HEK293 (cell line): ENCODE measurements around the gene MAPKAP1.

Experiments used
- AEBP2 ChIP-seq: fragments of 450-650 bp; formaldehyde crosslinking; IDR thresholded peaks from 2 replicates; pipeline ENCODE4 v1.5.1; 2016; ENCODE audit warnings: missing biosample characterization, missing genetic modification characterization, borderline replicate concordance
- ATF2 ChIP-seq: fragments of 450-650 bp; formaldehyde crosslinking; IDR thresholded peaks from 2 replicates; pipeline ENCODE4 v1.5.1; 2016; ENCODE audit warnings: missing biosample characterization, missing genetic modification characterization, low read depth
- ZFP3 ChIP-seq: fragments of 450-650 bp; formaldehyde crosslinking; IDR thresholded peaks from 2 replicates; pipeline ENCODE4 v1.5.1; 2016; ENCODE audit warnings: low read depth, missing biosample characterization, missing genetic modification characterization
- ZNF148 ChIP-seq: fragments of 450-650 bp; formaldehyde crosslinking; IDR thresholded peaks from 2 replicates; pipeline ENCODE4 v1.5.0; 2017; ENCODE audit warnings: missing biosample characterization, missing genetic modification characterization, borderline replicate concordance
- ZNF221 ChIP-seq: fragments of 450-650 bp; formaldehyde crosslinking; IDR thresholded peaks from 2 replicates; pipeline ENCODE4 v1.5.1; 2017; ENCODE audit warnings: missing biosample characterization, missing genetic modification characterization, borderline replicate concordance
- ZNF544 ChIP-seq: fragments of 450-650 bp; formaldehyde crosslinking; IDR thresholded peaks from 2 replicates; pipeline ENCODE4 v1.5.0; 2017; ENCODE audit warnings: missing biosample characterization, missing genetic modification characterization
- ZNF560 ChIP-seq: fragments of 450-650 bp; formaldehyde crosslinking; IDR thresholded peaks from 2 replicates; pipeline ENCODE4 v1.5.1; 2017; ENCODE audit warnings: missing biosample characterization, missing genetic modification characterization, borderline replicate concordance
- ZNF629 ChIP-seq: fragments of 450-650 bp; formaldehyde crosslinking; IDR thresholded peaks from 2 replicates; pipeline ENCODE4 v1.5.1; 2017; ENCODE audit warnings: missing biosample characterization, missing genetic modification characterization
- ZNF768 ChIP-seq: fragments of 450-650 bp; formaldehyde crosslinking; IDR thresholded peaks from 2 replicates; pipeline ENCODE4 v1.5.1; 2018; ENCODE audit warnings: missing biosample characterization, mild to moderate bottlenecking, missing genetic modification characterization
- ZSCAN23 ChIP-seq: fragments of 450-650 bp; formaldehyde crosslinking; IDR thresholded peaks from 2 replicates; pipeline ENCODE4 v1.5.1; 2016; ENCODE audit warnings: missing biosample characterization, missing genetic modification characterization
- TF ChIP-seq, protein P1 (sequence below): fragments of 450-650 bp; formaldehyde crosslinking; IDR thresholded peaks from 2 replicates; pipeline ENCODE4 v1.5.1; 2016; ENCODE audit warnings: missing biosample characterization, missing genetic modification characterization
- TF ChIP-seq, protein P2 (sequence below): fragments of 450-650 bp; formaldehyde crosslinking; IDR thresholded peaks from 2 replicates; pipeline ENCODE4 v1.5.1; 2016; ENCODE audit warnings: missing biosample characterization, missing genetic modification characterization
- TF ChIP-seq, protein P3 (sequence below): fragments of 450-650 bp; formaldehyde crosslinking; IDR thresholded peaks from 2 replicates; pipeline ENCODE4 v1.5.1; 2016; ENCODE audit warnings: missing biosample characterization, missing genetic modification characterization
- TF ChIP-seq, protein P4 (sequence below): fragments of 450-650 bp; formaldehyde crosslinking; IDR thresholded peaks from 2 replicates; pipeline ENCODE4; 2016; ENCODE audit warnings: missing biosample characterization, missing genetic modification characterization

DNA sequence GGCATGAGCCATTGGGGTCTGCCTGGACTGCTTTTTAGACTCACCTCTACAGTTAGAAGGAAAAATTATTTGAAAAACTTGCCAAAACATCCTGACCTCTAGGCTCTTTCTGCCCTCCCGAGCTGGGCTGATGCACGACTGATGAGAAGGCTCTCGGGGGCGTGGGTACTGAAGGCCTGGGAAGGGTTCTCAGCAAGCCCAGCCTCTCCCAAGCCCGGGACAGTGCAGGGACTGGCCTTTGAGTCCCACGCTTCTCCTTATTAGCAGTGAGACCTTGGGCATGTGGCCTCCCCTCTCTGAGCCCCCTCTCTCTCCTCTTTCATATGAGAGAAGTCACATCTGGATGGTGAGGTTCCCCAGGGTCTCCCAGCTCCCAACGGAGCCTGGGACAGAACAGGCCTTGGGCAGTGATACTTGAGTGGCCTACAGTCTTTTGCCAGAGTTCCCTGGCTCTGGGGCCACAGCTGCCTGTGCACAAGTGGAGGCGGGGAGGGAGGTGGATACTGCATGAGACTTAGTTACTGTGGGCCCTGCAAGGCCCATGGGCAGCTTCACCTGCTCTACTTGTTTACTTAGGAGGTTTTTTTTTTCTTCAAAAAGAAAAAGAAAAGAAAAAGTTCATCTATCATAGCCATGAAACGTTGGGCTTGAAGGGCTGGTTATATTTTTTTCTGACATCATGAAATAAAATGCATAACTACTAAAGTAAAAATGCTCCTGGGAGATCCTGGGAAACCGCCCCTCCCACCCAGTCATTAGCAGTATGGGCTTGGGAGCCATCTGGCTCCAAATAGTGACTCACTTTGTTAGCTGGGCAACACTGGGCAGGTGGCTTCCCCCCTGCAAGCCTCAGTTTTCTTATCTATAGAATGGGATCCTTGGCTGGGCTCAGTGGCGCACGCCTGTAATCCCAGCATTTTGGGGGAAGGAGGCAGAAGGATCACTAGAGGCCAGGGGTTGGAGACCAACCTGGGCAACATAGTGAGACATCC lies 306.0 kb downstream of the MAPKAP1 start:
- TF ChIP-seq, protein P1, sequence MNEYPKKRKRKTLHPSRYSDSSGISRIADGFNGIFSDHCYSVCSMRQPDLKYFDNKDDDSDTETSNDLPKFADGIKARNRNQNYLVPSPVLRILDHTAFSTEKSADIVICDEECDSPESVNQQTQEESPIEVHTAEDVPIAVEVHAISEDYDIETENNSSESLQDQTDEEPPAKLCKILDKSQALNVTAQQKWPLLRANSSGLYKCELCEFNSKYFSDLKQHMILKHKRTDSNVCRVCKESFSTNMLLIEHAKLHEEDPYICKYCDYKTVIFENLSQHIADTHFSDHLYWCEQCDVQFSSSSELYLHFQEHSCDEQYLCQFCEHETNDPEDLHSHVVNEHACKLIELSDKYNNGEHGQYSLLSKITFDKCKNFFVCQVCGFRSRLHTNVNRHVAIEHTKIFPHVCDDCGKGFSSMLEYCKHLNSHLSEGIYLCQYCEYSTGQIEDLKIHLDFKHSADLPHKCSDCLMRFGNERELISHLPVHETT (tag by site-specific recombination), result no peak
- TF ChIP-seq, protein P2, sequence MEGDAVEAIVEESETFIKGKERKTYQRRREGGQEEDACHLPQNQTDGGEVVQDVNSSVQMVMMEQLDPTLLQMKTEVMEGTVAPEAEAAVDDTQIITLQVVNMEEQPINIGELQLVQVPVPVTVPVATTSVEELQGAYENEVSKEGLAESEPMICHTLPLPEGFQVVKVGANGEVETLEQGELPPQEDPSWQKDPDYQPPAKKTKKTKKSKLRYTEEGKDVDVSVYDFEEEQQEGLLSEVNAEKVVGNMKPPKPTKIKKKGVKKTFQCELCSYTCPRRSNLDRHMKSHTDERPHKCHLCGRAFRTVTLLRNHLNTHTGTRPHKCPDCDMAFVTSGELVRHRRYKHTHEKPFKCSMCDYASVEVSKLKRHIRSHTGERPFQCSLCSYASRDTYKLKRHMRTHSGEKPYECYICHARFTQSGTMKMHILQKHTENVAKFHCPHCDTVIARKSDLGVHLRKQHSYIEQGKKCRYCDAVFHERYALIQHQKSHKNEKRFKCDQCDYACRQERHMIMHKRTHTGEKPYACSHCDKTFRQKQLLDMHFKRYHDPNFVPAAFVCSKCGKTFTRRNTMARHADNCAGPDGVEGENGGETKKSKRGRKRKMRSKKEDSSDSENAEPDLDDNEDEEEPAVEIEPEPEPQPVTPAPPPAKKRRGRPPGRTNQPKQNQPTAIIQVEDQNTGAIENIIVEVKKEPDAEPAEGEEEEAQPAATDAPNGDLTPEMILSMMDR (tag by site-specific recombination), result no peak
- TF ChIP-seq ATF2 (tag by site-specific recombination), result no peak
- TF ChIP-seq ZNF560, result no peak
- no peak for TF ChIP-seq ZNF148 (tag by site-specific recombination)
- TF ChIP-seq ZFP3 (tag by site-specific recombination), result no peak
- TF ChIP-seq AEBP2 (tag by site-specific recombination), result no peak
- no peak for TF ChIP-seq ZNF768
- TF ChIP-seq, protein P3, sequence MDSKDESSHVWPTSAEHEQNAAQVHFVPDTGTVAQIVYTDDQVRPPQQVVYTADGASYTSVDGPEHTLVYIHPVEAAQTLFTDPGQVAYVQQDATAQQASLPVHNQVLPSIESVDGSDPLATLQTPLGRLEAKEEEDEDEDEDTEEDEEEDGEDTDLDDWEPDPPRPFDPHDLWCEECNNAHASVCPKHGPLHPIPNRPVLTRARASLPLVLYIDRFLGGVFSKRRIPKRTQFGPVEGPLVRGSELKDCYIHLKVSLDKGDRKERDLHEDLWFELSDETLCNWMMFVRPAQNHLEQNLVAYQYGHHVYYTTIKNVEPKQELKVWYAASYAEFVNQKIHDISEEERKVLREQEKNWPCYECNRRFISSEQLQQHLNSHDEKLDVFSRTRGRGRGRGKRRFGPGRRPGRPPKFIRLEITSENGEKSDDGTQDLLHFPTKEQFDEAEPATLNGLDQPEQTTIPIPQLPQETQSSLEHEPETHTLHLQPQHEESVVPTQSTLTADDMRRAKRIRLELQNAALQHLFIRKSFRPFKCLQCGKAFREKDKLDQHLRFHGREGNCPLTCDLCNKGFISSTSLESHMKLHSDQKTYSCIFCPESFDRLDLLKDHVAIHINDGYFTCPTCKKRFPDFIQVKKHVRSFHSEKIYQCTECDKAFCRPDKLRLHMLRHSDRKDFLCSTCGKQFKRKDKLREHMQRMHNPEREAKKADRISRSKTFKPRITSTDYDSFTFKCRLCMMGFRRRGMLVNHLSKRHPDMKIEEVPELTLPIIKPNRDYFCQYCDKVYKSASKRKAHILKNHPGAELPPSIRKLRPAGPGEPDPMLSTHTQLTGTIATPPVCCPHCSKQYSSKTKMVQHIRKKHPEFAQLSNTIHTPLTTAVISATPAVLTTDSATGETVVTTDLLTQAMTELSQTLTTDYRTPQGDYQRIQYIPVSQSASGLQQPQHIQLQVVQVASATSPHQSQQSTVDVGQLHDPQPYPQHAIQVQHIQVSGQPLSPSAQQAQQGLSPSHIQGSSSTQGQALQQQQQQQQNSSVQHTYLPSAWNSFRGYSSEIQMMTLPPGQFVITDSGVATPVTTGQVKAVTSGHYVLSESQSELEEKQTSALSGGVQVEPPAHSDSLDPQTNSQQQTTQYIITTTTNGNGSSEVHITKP (tag by site-specific recombination), result no peak
- TF ChIP-seq ZSCAN23 (tag by site-specific recombination), result no peak
- TF ChIP-seq ZNF221 (tag by site-specific recombination), result no peak
- TF ChIP-seq ZNF544 (tag by site-specific recombination), result no peak
- TF ChIP-seq, protein P4, sequence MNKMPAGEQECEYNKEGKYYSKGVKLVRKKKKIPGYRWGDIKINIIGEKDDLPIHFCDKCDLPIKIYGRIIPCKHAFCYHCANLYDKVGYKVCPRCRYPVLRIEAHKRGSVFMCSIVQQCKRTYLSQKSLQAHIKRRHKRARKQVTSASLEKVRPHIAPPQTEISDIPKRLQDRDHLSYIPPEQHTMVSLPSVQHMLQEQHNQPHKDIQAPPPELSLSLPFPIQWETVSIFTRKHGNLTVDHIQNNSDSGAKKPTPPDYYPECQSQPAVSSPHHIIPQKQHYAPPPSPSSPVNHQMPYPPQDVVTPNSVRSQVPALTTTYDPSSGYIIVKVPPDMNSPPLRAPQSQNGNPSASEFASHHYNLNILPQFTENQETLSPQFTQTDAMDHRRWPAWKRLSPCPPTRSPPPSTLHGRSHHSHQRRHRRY (tag by site-specific recombination), result no peak
- no peak for TF ChIP-seq ZNF629 (tag by site-specific recombination)
